Bronchial epithelial cell (primary cell): ENCODE results near the gene TRAM2. TPM values are rescaled to one million over a fixed set of nuclear protein-coding genes. Genes with fewer than 3 reads are reported as not detected.

Experiments used
- DNase-seq: peaks from one replicate; pipeline ENCODE4 v3.0.0-alpha.2; 2010; ENCODE audit warnings: low read depth
- FAIRE-seq: peaks from 2 replicates; lab custom pipeline; 2011; peaks lifted over from hg19 to GRCh38; lab: Jason Lieb, UNC
- H3K27me3 ChIP-seq: 2 replicates; pipeline ENCODE4 v1.5.1; 2011; ENCODE audit warnings: low read length; ENCODE audit not compliant: control insufficient read depth, insufficient read depth
- H3K36me3 ChIP-seq: 2 replicates; pipeline ENCODE4 v1.5.1; 2011; ENCODE audit warnings: low read length; ENCODE audit not compliant: control insufficient read depth, insufficient read depth
- H3K4me3 ChIP-seq: 2 replicates; pipeline ENCODE4 v1.5.1; 2011; ENCODE audit warnings: mild to moderate bottlenecking, low read depth, low read length, control low read depth
- CTCF ChIP-seq: IDR thresholded peaks from 2 replicates; pipeline ENCODE4 v1.5.1; 2011; ENCODE audit warnings: mild to moderate bottlenecking, moderate library complexity, low read length, control low read depth, inconsistent platforms; ENCODE audit not compliant: insufficient read depth, severe bottlenecking
- total RNA-seq: library from RNA; depleted of rRNA; stranded (reverse); fragments of >200 nt; gene quantifications from 2 replicates; pipeline ENCODE4 v1.2.1, GENCODE V29; 2014

The TRAM2 gene
- total RNA-seq, 1 donor from 2014 or later = 4.2 TPM

DNA sequence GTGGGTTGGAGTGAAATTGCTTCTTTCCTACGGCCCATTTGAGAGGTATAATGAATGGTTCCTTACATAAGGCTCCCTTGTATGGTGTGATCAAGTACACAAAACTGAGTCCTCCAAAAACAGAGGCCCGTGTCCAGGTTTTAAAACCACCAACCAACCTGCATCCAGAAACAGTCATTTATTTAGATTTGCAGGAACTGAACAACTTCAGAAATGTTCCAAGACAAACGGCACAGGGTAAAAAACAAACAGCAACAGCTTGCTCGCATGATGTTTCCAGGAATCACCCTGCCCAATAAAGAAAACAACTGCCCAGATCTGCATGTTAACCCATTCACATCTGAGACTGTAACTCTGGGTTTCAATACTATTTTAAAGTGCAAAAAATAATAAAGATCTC lies 40.2 kb upstream of the TRAM2 start:
- no peak for FAIRE-seq
- no peak for TF ChIP-seq CTCF
- no peak for DNase-seq

DNA sequence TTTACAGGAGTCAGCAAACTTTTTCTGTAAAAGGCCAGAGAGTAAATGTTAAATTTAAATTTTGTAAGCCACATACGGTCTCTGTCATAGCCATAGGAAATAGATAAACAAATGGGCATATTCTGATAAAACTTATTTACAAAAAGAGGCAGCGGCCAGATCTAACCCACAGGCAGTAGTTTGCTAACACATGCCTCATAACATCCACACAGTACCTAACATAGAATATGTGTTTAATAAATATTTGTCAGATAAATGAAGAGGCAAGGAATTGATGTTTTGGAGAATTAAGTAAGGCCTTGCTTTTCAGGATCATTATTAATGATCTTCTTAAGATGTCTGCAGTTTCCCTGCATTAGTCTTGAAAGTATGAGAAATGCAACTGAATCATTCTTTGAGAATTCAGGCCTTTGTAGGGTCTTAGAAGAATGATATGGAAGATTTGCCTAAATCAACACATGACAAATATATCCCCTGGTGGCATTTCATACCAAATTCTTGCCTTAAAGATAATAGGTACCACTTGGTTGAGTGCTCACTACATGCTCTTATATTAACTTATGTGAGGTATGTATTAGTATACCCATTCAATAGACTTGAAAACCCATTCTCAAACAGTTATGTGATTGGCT lies 39.3 kb upstream of the TRAM2 start:
- FAIRE-seq = no peak
- Histone ChIP-seq H3K4me3 (no peak overlapping the region), H3K36me3 (no peaks in the 10 kb centered on the region), H3K27me3 (no peaks in the 10 kb centered on the region)
- no peak for TF ChIP-seq CTCF
- no peak for DNase-seq

More for the DNA sequence above, 40.2 kb upstream of the TRAM2 start:
- H3K4me3 ChIP-seq = no peak overlapping the region
- no peaks in the 10 kb centered on the region for H3K27me3 ChIP-seq
- no peaks in the 10 kb centered on the region for H3K36me3 ChIP-seq

GRCh38 chr6:52612336-52613054 lies 35.6 kb upstream of the TRAM2 start:
- no peaks in the 10 kb centered on the region for H3K27me3 ChIP-seq
- TF ChIP-seq CTCF = no peak
- no peak for FAIRE-seq
- no peak overlapping the region for H3K4me3 ChIP-seq
- H3K36me3 ChIP-seq = no peaks in the 10 kb centered on the region
- no peak for DNase-seq

GRCh38 chr6:52611833-52612232 lies 35.0 kb upstream of the TRAM2 start:
- TF ChIP-seq CTCF = no peak
- no peak for FAIRE-seq
- H3K36me3 ChIP-seq = no peaks in the 10 kb centered on the region

DNA sequence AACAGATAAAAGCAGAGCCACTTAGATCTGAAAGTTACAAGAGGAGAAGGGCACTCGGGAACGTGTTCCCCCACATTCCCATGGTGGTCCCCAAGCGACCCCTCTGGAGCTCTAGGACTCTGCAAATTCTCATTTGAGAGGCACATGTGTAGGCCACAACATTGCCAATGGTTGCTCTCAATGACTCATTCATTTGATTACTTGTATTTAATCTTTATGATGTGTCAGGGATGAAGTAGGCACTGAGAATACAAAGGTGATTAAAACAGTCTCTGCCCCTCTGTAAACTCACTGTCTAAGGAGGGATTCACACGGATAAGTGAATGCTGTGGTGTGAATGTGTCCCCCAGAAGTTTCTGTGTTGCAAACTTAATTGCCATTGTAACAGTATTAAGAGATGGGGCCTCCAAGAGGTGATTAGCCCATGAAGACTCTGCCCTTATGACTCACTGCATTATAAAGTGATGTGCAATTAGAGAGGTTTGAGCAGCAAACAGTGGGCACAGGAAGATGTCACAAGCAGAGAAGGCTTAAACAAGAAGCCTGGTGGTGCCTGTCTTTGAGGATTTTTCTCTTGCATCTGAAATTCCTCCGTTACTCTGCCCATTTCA lies 34.0 kb upstream of the TRAM2 start:
- Histone ChIP-seq H3K4me3 (no peak overlapping the region), H3K27me3 (no peaks in the 10 kb centered on the region), H3K36me3 (no peaks in the 10 kb centered on the region)
- TF ChIP-seq CTCF = no peak
- DNase-seq = peak; percentile 70
- FAIRE-seq = no peak

More at GRCh38 chr6:52611833-52612232, 35.0 kb upstream of the TRAM2 start:
- H3K27me3 ChIP-seq = no peaks in the 10 kb centered on the region
- no peak for DNase-seq
- no peak overlapping the region for H3K4me3 ChIP-seq
